Activated CD8-positive, alpha-beta memory T cell treated with anti-CD3 and anti-CD28 coated beads, Interleukin-2, amount 50 U/mL, for 48 hours (primary cell): ENCODE results near the gene EPN2.
"Not testable (repeated sequence)": the region's sequence is repeated elsewhere in the genome, so short reads cannot be mapped to it uniquely, and the experiment has no call there.

Experiments
- DNase-seq: peaks from one replicate; pipeline ENCODE4 v3.0.0-alpha.2; 2020

Gene EPN2

GRCh38 chr17:19269641-19270040, 32.5 kb downstream of the EPN2 start:
- no peak for DNase-seq

- no peak for DNase-seq
Observed at GRCh38 chr17:19270347-19270703, 33.2 kb downstream of the EPN2 start.

GRCh38 chr17:19270704-19271611, 33.8 kb downstream of the EPN2 start:
- no peak for DNase-seq

- no peak for DNase-seq
Observed at GRCh38 chr17:19271780-19272357, 34.7 kb downstream of the EPN2 start.

GRCh38 chr17:19273731-19274130, 36.6 kb downstream of the EPN2 start:
- DNase-seq, result no peak

- no peak for DNase-seq
Observed at GRCh38 chr17:19274893-19275292, 37.7 kb downstream of the EPN2 start.

GRCh38 chr17:19275457-19276127, 38.4 kb downstream of the EPN2 start:
- no peak for DNase-seq

GRCh38 chr17:19278284-19278683, 41.1 kb downstream of the EPN2 start:
- not testable (repeated sequence) for DNase-seq

- no peak for DNase-seq
Observed at GRCh38 chr17:19278729-19279128, 41.6 kb downstream of the EPN2 start.

GRCh38 chr17:19281161-19281560, 44.0 kb downstream of the EPN2 start:
- DNase-seq, result no peak

GRCh38 chr17:19284005-19284959, 47.1 kb downstream of the EPN2 start:
- no peak for DNase-seq

- DNase-seq, result no peak
Observed at GRCh38 chr17:19285213-19285900, 48.2 kb downstream of the EPN2 start.

GRCh38 chr17:19286751-19287341, 49.7 kb downstream of the EPN2 start:
- DNase-seq, result no peak

- DNase-seq, result no peak
Observed at GRCh38 chr17:19287651-19288050, 50.5 kb downstream of the EPN2 start.

- no peak for DNase-seq
Observed at GRCh38 chr17:19288453-19288852, 51.3 kb downstream of the EPN2 start.

- DNase-seq, result no peak
Observed at GRCh38 chr17:19290066-19290705, 53.0 kb downstream of the EPN2 start.

GRCh38 chr17:19291646-19292376, 54.6 kb downstream of the EPN2 start:
- no peak for DNase-seq

- DNase-seq, result no peak
Observed at GRCh38 chr17:19292377-19292711, 55.2 kb downstream of the EPN2 start.

GRCh38 chr17:19294443-19294842, 57.3 kb downstream of the EPN2 start:
- DNase-seq, result no peak

GRCh38 chr17:19295473-19296135, 58.4 kb downstream of the EPN2 start:
- no peak for DNase-seq
